ENCODE data around the gene MAGEF1.
A peak's percentile ranks its signal among the peaks of the same experiment; 100 is the strongest.

Gene MAGEF1

GRCh38 chr3:184682671-184683070, 29.2 kb downstream of the MAGEF1 start:
- Histone ChIP-seq H2BK15ac (ENCODE audit: low read depth, poor library complexity, severe bottlenecking) (no peak overlapping the region), H3K23ac (ENCODE audit: low read length in 2 of 2) (no peak overlapping the region), H4K8ac (ENCODE audit: low read length) (no peak overlapping the region), H3K14ac (ENCODE audit: low read length in 2 of 2) (no peak overlapping the region), H4K91ac (ENCODE audit: low read length) (no peak overlapping the region), H3K9ac (ENCODE audit: low read length) (no peak overlapping the region), H2AFZ (ENCODE audit: low read depth, low read length) (no peak overlapping the region), H3K4me3 (ENCODE audit: insufficient read depth in 1 of 2, low read depth in 1 of 2, low read length in 2 of 2) (no peak overlapping the region), H3K4me2 (ENCODE audit: low read length, poor library complexity, severe bottlenecking) (no peak overlapping the region), H2AK5ac (ENCODE audit: low read length, severe bottlenecking) (no peak overlapping the region), H2BK5ac (ENCODE audit: low read depth, low read length, poor library complexity, severe bottlenecking) (no peak overlapping the region), H3K27ac (ENCODE audit: low read length, poor library complexity, severe bottlenecking) (no peak overlapping the region), H3K9me3 (ENCODE audit: control insufficient read depth, low read length) (no peaks in the 10 kb centered on the region), H3K79me1 (replicated peaks; ENCODE audit: low read length, poor library complexity, severe bottlenecking) (no peaks in the 10 kb centered on the region), H3K4me1 (ENCODE audit: control insufficient read depth, insufficient read depth, low read depth, low read length) (peaks cover 25% of the 10 kb centered on the region), H2BK120ac (ENCODE audit: low read depth, low read length) (no peak overlapping the region), H3K4ac (ENCODE audit: low read depth in 1 of 2, low read length in 2 of 2) (no peak overlapping the region), H2BK12ac (ENCODE audit: low read length in 2 of 2) (no peak overlapping the region), H3K18ac (ENCODE audit: low read depth in 1 of 2, low read length in 2 of 2) (no peak overlapping the region), H3K36me3 (ENCODE audit: control insufficient read depth in 1 of 2, insufficient read depth in 2 of 2, low read depth in 1 of 2, low read length in 2 of 2) (no peaks in the 10 kb centered on the region), H3K27me3 (ENCODE audit: control insufficient read depth in 1 of 2, insufficient read depth in 1 of 2, low read length in 2 of 2) (peaks cover 20 to 35% of the 10 kb centered on the region in 2 experiments)
- DNase-seq = no peak
- WGBS = 99% methylated on average over 10 of the region's 11 CpGs

- WGBS = 88% methylated on average over 9 of the region's 10 CpGs
- no peak overlapping the region for H2BK120ac ChIP-seq (ENCODE audit: low read depth, low read length)
Measured at GRCh38 chr3:184680385-184681345, 31.2 kb downstream of the MAGEF1 start.

GRCh38 chr3:184679056-184679816, 32.6 kb downstream of the MAGEF1 start:
- H2BK15ac ChIP-seq (ENCODE audit: low read depth, poor library complexity, severe bottlenecking) = peak overlapping the region; percentile 26
- H3K27ac ChIP-seq (ENCODE audit: low read length, poor library complexity, severe bottlenecking) = no peak overlapping the region
- H3K23ac ChIP-seq (ENCODE audit: low read length in 2 of 2) = no peak overlapping the region
- peak overlapping the region; percentile 40 to 48 for H3K18ac ChIP-seq (ENCODE audit: low read depth in 1 of 2, low read length in 2 of 2)
- no peak overlapping the region for H3K4me3 ChIP-seq (ENCODE audit: insufficient read depth in 1 of 2, low read depth in 1 of 2, low read length in 2 of 2)
- H3K9me3 ChIP-seq (ENCODE audit: control insufficient read depth, low read length) = no peaks in the 10 kb centered on the region
- peak overlapping the region; percentile 38 for H3K9ac ChIP-seq (ENCODE audit: low read length)
- H2BK5ac ChIP-seq (ENCODE audit: low read depth, low read length, poor library complexity, severe bottlenecking) = no peak overlapping the region
- peak overlapping the region in 1 of 2 experiments; percentile 26 for H3K4ac ChIP-seq (ENCODE audit: low read depth in 1 of 2, low read length in 2 of 2)
- H4K8ac ChIP-seq (ENCODE audit: low read length) = peak overlapping the region; percentile 90
- H2BK12ac ChIP-seq (ENCODE audit: low read length in 2 of 2) = peak overlapping the region in 1 of 2 experiments; percentile 80
- 27% methylated on average over 22 of the region's 24 CpGs for WGBS
- peaks cover 13% of the 10 kb centered on the region for H3K4me1 ChIP-seq (ENCODE audit: control insufficient read depth, insufficient read depth, low read depth, low read length)
- H2AK5ac ChIP-seq (ENCODE audit: low read length, severe bottlenecking) = no peak overlapping the region
- no peaks in the 10 kb centered on the region for H3K79me1 ChIP-seq (replicated peaks; ENCODE audit: low read length, poor library complexity, severe bottlenecking)
- peak overlapping the region; percentile 27 for H2BK120ac ChIP-seq (ENCODE audit: low read depth, low read length)
- H3K27me3 ChIP-seq (ENCODE audit: control insufficient read depth in 1 of 2, insufficient read depth in 1 of 2, low read length in 2 of 2) = peaks cover 29 to 42% of the 10 kb centered on the region in 2 experiments
- peak; percentile 47 for DNase-seq
- H3K36me3 ChIP-seq (ENCODE audit: control insufficient read depth in 1 of 2, insufficient read depth in 2 of 2, low read depth in 1 of 2, low read length in 2 of 2) = no peaks in the 10 kb centered on the region
- peak overlapping the region; percentile 54 for H3K4me2 ChIP-seq (ENCODE audit: low read length, poor library complexity, severe bottlenecking)
- peak overlapping the region; percentile 85 for H4K91ac ChIP-seq (ENCODE audit: low read length)
- no peak overlapping the region for H3K14ac ChIP-seq (ENCODE audit: low read length in 2 of 2)
- H2AFZ ChIP-seq (ENCODE audit: low read depth, low read length) = peak overlapping the region; percentile 47

More at GRCh38 chr3:184680385-184681345, 31.2 kb downstream of the MAGEF1 start:
- no peak overlapping the region for H3K4me2 ChIP-seq (ENCODE audit: low read length, poor library complexity, severe bottlenecking)
- H3K14ac ChIP-seq (ENCODE audit: low read length in 2 of 2) = no peak overlapping the region
- no peak overlapping the region for H3K18ac ChIP-seq (ENCODE audit: low read depth in 1 of 2, low read length in 2 of 2)
- H3K27ac ChIP-seq (ENCODE audit: low read length, poor library complexity, severe bottlenecking) = no peak overlapping the region
- no peak overlapping the region for H4K8ac ChIP-seq (ENCODE audit: low read length)
- no peak overlapping the region for H3K9ac ChIP-seq (ENCODE audit: low read length)
- no peak for DNase-seq
- H3K4me3 ChIP-seq (ENCODE audit: insufficient read depth in 1 of 2, low read depth in 1 of 2, low read length in 2 of 2) = no peak overlapping the region
- H3K4ac ChIP-seq (ENCODE audit: low read depth in 1 of 2, low read length in 2 of 2) = no peak overlapping the region
- no peaks in the 10 kb centered on the region for H3K79me1 ChIP-seq (replicated peaks; ENCODE audit: low read length, poor library complexity, severe bottlenecking)
- no peak overlapping the region for H2BK12ac ChIP-seq (ENCODE audit: low read length in 2 of 2)
- H4K91ac ChIP-seq (ENCODE audit: low read length) = no peak overlapping the region
- no peaks in the 10 kb centered on the region for H3K36me3 ChIP-seq (ENCODE audit: control insufficient read depth in 1 of 2, insufficient read depth in 2 of 2, low read depth in 1 of 2, low read length in 2 of 2)
- peak overlapping the region; percentile 57 for H2BK15ac ChIP-seq (ENCODE audit: low read depth, poor library complexity, severe bottlenecking)
- H2BK5ac ChIP-seq (ENCODE audit: low read depth, low read length, poor library complexity, severe bottlenecking) = no peak overlapping the region
- no peak overlapping the region for H3K23ac ChIP-seq (ENCODE audit: low read length in 2 of 2)
- H2AK5ac ChIP-seq (ENCODE audit: low read length, severe bottlenecking) = no peak overlapping the region
- peaks cover 26 to 51% of the 10 kb centered on the region in 2 experiments for H3K27me3 ChIP-seq (ENCODE audit: control insufficient read depth in 1 of 2, insufficient read depth in 1 of 2, low read length in 2 of 2)
- peaks cover 20% of the 10 kb centered on the region for H3K4me1 ChIP-seq (ENCODE audit: control insufficient read depth, insufficient read depth, low read depth, low read length)
- H3K9me3 ChIP-seq (ENCODE audit: control insufficient read depth, low read length) = no peaks in the 10 kb centered on the region
- H2AFZ ChIP-seq (ENCODE audit: low read depth, low read length) = no peak overlapping the region

Data from mesenchymal stem cell (in vitro differentiated cells and primary cell).